ENCODE measurements around the gene DAPK1.

Gene DAPK1

GRCh38 chr9:87567983-87568382 lies 70.3 kb downstream of the DAPK1 start:
- Mint-ChIP-seq H3K27me3 (peaks cover 0 to 6% of the 10 kb centered on the region in 2 donors), H3K27ac (no peak overlapping the region), H3K9me3 (no peaks in the 10 kb centered on the region), H3K4me1 (peaks cover 0 to 2% of the 10 kb centered on the region in 2 donors), H3K36me3 (peaks cover 0 to 3% of the 10 kb centered on the region in 2 donors), H3K4me3 (no peak overlapping the region)
- DNase-seq, result no peak
- ATAC-seq (replicated peaks), result no peak

DNA sequence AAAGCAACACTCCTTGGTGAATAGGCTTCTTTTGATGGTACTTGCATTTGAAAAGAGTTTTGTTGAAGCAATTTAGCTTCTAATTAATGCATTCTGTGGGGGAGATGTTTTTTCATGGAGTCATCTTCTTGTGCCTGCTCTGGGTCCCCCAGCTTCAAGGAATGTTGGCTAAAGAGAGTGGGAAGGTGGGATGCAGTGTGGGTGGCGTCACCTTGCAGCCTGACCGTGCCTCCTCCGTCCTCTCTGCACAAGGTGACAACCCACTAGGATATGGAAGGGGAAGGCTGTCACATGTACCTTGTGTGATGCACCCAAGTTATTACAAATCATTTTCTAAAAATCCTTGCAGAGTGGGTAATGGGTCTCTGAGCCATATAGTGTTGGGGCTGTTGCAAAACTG lies 70.7 kb downstream of the DAPK1 start:
- Mint-ChIP-seq H3K27me3 (peaks cover 0 to 6% of the 10 kb centered on the region in 2 donors), H3K4me1 (peaks cover 0 to 2% of the 10 kb centered on the region in 2 donors), H3K9me3 (no peaks in the 10 kb centered on the region), H3K27ac (no peak overlapping the region), H3K36me3 (peaks cover 0 to 3% of the 10 kb centered on the region in 2 donors), H3K4me3 (no peak overlapping the region)
- ATAC-seq (replicated peaks) (no peak), DNase-seq (no peak)

- Mint-ChIP-seq H3K4me1 (peaks cover 0 to 2% of the 10 kb centered on the region in 2 donors), H3K4me3 (no peak overlapping the region), H3K9me3 (no peaks in the 10 kb centered on the region), H3K27me3 (peaks cover 0 to 3% of the 10 kb centered on the region in 2 donors), H3K36me3 (peaks cover 0 to under 1% of the 10 kb centered on the region in 2 donors), H3K27ac (no peak overlapping the region)
- no peak for DNase-seq
- no peak for ATAC-seq (replicated peaks)
Observed at GRCh38 chr9:87569008-87569509, 71.4 kb downstream of the DAPK1 start.

DNA sequence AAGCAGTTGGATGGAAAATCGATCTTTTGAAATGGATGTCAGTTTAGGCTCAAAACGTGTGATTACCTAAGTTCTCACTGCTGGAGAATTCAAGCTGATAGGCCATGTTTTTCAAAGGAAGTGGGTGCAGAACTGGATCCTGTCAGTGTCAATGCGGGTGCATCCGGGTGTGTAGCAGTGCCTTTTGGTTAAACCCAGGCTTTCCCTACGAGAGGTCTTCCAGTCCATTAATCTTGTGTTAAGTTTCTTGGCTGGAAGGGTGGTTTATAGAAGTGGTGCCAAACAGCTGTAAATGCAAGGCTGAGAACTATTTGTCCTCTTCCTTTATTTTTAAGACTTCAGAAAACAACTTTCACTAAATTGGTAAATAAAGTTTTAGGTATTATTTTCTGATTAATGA lies 71.9 kb downstream of the DAPK1 start:
- Mint-ChIP-seq H3K4me1 (peaks cover 0 to 2% of the 10 kb centered on the region in 2 donors), H3K27ac (no peak overlapping the region), H3K9me3 (no peaks in the 10 kb centered on the region), H3K36me3 (no peaks in the 10 kb centered on the region), H3K4me3 (no peak overlapping the region), H3K27me3 (peaks cover 0 to 3% of the 10 kb centered on the region in 2 donors)
- DNase-seq (no peak), ATAC-seq (replicated peaks) (no peak)

- no peak overlapping the region for H3K27ac Mint-ChIP-seq
- DNase-seq (no peak), ATAC-seq (replicated peaks) (no peak)
- H3K36me3 Mint-ChIP-seq, result no peaks in the 10 kb centered on the region
- peaks cover 0 to 2% of the 10 kb centered on the region in 2 donors for H3K4me1 Mint-ChIP-seq
- peaks cover 0 to 3% of the 10 kb centered on the region in 2 donors for H3K27me3 Mint-ChIP-seq
- H3K4me3 Mint-ChIP-seq, result no peak overlapping the region
- H3K9me3 Mint-ChIP-seq, result no peaks in the 10 kb centered on the region
Observed at GRCh38 chr9:87570000-87570908, 72.6 kb downstream of the DAPK1 start.

- Mint-ChIP-seq H3K27me3 (no peaks in the 10 kb centered on the region), H3K36me3 (no peaks in the 10 kb centered on the region)
Observed at GRCh38 chr9:87572719-87573118, 75.1 kb downstream of the DAPK1 start.

GRCh38 chr9:87573841-87574342 lies 76.2 kb downstream of the DAPK1 start:
- Mint-ChIP-seq H3K4me1 (peaks cover 0 to 2% of the 10 kb centered on the region in 2 donors), H3K27ac (no peak overlapping the region), H3K4me3 (no peak overlapping the region), H3K27me3 (no peaks in the 10 kb centered on the region), H3K36me3 (no peaks in the 10 kb centered on the region), H3K9me3 (no peaks in the 10 kb centered on the region)
- DNase-seq (no peak), ATAC-seq (replicated peaks) (no peak)

More at GRCh38 chr9:87572719-87573118, 75.1 kb downstream of the DAPK1 start:
- H3K4me1 Mint-ChIP-seq, result peaks cover 0 to 2% of the 10 kb centered on the region in 2 donors
- no peak overlapping the region for H3K4me3 Mint-ChIP-seq
- H3K27ac Mint-ChIP-seq, result no peak overlapping the region
- ATAC-seq (replicated peaks), result no peak
- H3K9me3 Mint-ChIP-seq, result no peaks in the 10 kb centered on the region
- DNase-seq, result no peak

- H3K4me3 Mint-ChIP-seq, result no peak overlapping the region
- no peak for DNase-seq
- H3K36me3 Mint-ChIP-seq, result no peaks in the 10 kb centered on the region
- no peaks in the 10 kb centered on the region for H3K4me1 Mint-ChIP-seq
- H3K27me3 Mint-ChIP-seq, result no peaks in the 10 kb centered on the region
- no peak overlapping the region for H3K27ac Mint-ChIP-seq
- no peaks in the 10 kb centered on the region for H3K9me3 Mint-ChIP-seq
- no peak for ATAC-seq (replicated peaks)
Observed at GRCh38 chr9:87577746-87578145, 80.1 kb downstream of the DAPK1 start.

DNA sequence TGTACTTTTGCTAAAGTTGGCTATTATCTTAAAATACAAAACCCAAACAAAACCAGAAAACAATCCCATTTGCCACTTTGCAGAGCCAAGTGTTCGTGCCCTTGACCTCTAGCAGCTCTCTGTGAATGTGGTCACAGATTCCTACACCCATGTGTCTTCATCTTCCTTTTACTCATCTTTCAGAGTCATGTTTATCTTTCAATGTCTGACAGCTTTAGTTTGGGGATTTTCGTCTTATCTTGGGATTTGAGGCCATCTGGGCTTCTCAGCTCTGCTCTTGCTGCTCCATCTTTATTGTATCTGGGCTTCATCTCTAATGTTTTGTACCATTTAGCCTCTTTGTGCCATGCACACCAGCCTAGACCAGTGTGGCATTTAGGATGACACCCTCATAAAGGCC lies 81.0 kb downstream of the DAPK1 start:
- ATAC-seq (replicated peaks) (no peak), DNase-seq (no peak)
- H3K4me1 Mint-ChIP-seq, result no peaks in the 10 kb centered on the region
- H3K36me3 Mint-ChIP-seq, result no peaks in the 10 kb centered on the region
- H3K4me3 Mint-ChIP-seq, result no peak overlapping the region
- no peaks in the 10 kb centered on the region for H3K27me3 Mint-ChIP-seq
- H3K9me3 Mint-ChIP-seq, result no peaks in the 10 kb centered on the region
- H3K27ac Mint-ChIP-seq, result no peak overlapping the region

DNA sequence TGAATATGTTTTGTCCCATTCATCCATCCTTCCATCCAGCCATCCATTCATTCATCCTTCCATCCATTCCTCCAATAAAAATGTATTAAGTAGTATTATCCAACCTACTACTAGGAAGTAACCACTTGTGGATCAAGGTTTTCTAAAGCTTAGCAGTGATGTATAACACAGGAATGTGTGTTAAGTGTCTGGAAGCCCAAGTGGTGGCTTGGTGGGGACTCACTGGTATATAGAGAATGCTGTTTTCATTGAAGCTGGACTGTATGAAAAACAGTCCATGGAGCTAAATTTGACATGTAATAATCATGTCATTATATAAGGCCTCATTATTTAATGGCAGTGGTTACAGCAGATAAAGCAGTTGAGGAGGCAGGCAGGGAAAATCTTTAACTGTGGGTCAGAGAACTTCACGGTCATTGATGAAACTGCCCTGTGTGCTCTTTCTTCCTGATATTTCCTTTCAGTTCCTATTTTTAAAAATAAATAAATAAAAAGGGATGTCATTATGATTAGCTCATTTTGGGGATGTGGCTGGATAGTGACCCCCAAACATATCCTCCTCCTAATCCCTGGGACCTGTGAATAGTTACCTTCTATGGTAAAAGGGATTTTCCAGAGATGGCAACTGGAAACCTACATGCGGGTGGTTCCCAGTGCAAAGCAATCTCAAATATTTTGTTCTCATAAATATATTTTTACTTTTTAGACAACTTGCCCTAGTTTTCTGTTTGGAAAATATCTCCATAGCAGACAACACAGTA lies 82.3 kb downstream of the DAPK1 start:
- Mint-ChIP-seq H3K27me3 (no peaks in the 10 kb centered on the region), H3K4me1 (no peaks in the 10 kb centered on the region), H3K9me3 (no peaks in the 10 kb centered on the region), H3K4me3 (no peak overlapping the region), H3K27ac (no peak overlapping the region), H3K36me3 (no peaks in the 10 kb centered on the region)
- no peak for ATAC-seq (replicated peaks)
- no peak for DNase-seq

GRCh38 chr9:87580941-87581438 lies 83.3 kb downstream of the DAPK1 start:
- ATAC-seq (replicated peaks), result no peak
- no peak for DNase-seq

DNA sequence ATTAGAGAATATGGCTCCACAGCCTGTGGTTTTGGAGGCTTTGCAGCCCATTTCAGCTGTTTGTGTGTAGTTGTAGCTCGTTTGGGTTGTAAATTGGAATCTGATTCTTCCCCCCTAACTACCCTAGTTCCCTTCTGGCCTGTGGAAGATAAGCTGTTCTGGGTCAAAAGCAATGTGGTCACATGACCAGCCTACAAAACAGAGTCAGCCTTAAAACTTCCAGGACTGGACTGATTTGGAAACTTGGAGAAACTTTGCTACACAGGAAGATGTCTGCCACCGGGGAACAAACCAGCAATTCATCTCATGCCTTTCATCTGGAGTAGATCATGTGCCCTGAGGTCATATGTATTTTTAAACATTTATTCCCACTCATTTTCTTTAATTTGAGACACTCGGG lies 83.8 kb downstream of the DAPK1 start:
- no peak for ATAC-seq (replicated peaks)
- DNase-seq, result no peak
- Mint-ChIP-seq H3K27ac (no peak overlapping the region), H3K36me3 (no peaks in the 10 kb centered on the region), H3K27me3 (no peaks in the 10 kb centered on the region), H3K4me1 (no peaks in the 10 kb centered on the region), H3K4me3 (no peak overlapping the region), H3K9me3 (no peaks in the 10 kb centered on the region)

More at GRCh38 chr9:87580941-87581438, 83.3 kb downstream of the DAPK1 start:
- H3K9me3 Mint-ChIP-seq, result no peaks in the 10 kb centered on the region
- no peaks in the 10 kb centered on the region for H3K36me3 Mint-ChIP-seq
- H3K27ac Mint-ChIP-seq, result no peak overlapping the region
- no peak overlapping the region for H3K4me3 Mint-ChIP-seq
- H3K4me1 Mint-ChIP-seq, result no peaks in the 10 kb centered on the region
- no peaks in the 10 kb centered on the region for H3K27me3 Mint-ChIP-seq

DNA sequence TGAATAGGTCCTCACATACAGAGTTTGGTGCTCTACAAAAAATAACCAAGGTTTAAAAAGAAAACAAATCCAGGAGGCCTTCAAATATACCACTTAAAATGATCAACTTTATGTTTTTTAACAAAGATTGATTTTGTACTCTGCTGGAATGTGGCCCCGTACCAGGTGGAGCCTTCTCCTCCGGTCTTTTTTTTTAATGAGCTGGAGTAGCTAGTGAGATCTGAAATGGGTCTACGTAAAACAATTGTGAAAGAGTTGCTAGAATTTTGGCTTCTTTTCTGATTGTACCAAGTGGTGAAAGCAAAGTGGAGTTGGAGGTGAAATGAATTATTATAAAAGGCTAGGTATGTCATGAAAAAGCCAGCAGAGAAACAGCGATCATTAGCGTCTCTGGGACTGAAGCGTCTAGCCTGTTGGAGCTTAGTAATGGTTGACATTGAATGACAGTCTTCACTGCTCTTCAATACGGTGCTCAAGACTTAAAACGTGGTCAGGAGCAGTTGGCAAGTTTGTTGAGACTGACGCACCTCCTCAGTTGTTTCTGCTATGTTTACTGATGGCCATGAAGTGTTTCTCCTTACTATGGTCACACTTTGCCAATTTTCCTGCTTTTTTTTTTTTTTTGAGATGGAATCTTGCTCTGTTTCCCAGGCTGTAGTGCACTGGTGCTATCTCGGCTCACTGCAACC lies 84.4 kb downstream of the DAPK1 start:
- no peaks in the 10 kb centered on the region for H3K36me3 Mint-ChIP-seq
- H3K27me3 Mint-ChIP-seq, result no peaks in the 10 kb centered on the region
- no peaks in the 10 kb centered on the region for H3K9me3 Mint-ChIP-seq
- H3K27ac Mint-ChIP-seq, result no peak overlapping the region
- ATAC-seq (replicated peaks), result no peak
- H3K4me3 Mint-ChIP-seq, result no peak overlapping the region
- DNase-seq, result no peak
- no peaks in the 10 kb centered on the region for H3K4me1 Mint-ChIP-seq

GRCh38 chr9:87584326-87584725 lies 86.7 kb downstream of the DAPK1 start:
- H3K36me3 Mint-ChIP-seq, result no peaks in the 10 kb centered on the region
- ATAC-seq (replicated peaks) (no peak), DNase-seq (no peak)
- H3K27me3 Mint-ChIP-seq, result no peaks in the 10 kb centered on the region
- no peaks in the 10 kb centered on the region for H3K9me3 Mint-ChIP-seq
- no peak overlapping the region for H3K27ac Mint-ChIP-seq
- H3K4me3 Mint-ChIP-seq, result no peak overlapping the region
- no peaks in the 10 kb centered on the region for H3K4me1 Mint-ChIP-seq

Measured in stimulated activated naive B cell treated with anti-CD40 and anti-IgM and Interleukin-4, amounts not matched to agents 10 μg/mL and 1 μg/mL and 100 μg/mL, for 72 hours (primary cell).